K562 (cell line): ENCODE results near the gene EXTL1. TPM values are rescaled to one million over a fixed set of nuclear protein-coding genes. Genes with fewer than 3 reads are reported as not detected.

Experiments used
- CHD7 ChIP-seq: fragments of 200-600 bp; sonication (generic); IDR thresholded peaks from one replicate; pipeline ENCODE4 v1.6.1; 2012; ENCODE audit warnings: mild to moderate bottlenecking, low read depth, low read length, inconsistent platforms
- FOSL1 ChIP-seq: fragments of 200-800 bp; sonication (Bioruptor generic); conservative IDR thresholded peaks from 2 replicates; pipeline ENCODE4 v1.6.1; 2016; ENCODE audit warnings: missing genetic modification characterization, missing compliant biosample characterization
- FUS ChIP-seq: fragments of 200-400 bp; formaldehyde crosslinking; optimal IDR thresholded peaks from 2 replicates; pipeline ENCODE3; 2017; ENCODE audit warnings: low read depth, low read length
- PHB2 ChIP-seq: fragments of 450-650 bp; IDR thresholded peaks from 2 replicates; pipeline ENCODE4 v1.6.1; 2017; ENCODE audit warnings: low read depth
- PTTG1 ChIP-seq: fragments of 450-650 bp; IDR thresholded peaks from 2 replicates; pipeline ENCODE4 v1.6.1; 2016; ENCODE audit warnings: low read depth, mild to moderate bottlenecking, missing genetic modification characterization, missing compliant biosample characterization
- TGIF2 ChIP-seq: sonication (generic); formaldehyde crosslinking; IDR thresholded peaks from 2 replicates; pipeline ENCODE4 v1.8.1; 2022; ENCODE audit warnings: mild to moderate bottlenecking, missing genetic modification reagents, moderate library complexity
- ZNF280B ChIP-seq: fragments of 250-450 bp; sonication (Bioruptor Pico); IDR thresholded peaks from 2 replicates; pipeline ENCODE4 v1.5.1; 2021; ENCODE audit warnings: mild to moderate bottlenecking
- ZNF639 ChIP-seq, 2 experiments: fragments of 200-800 bp in 1 of 2; sonication (Bioruptor generic) in 1 of 2; sonication (generic) in 1 of 2; formaldehyde crosslinking in 1 of 2; IDR thresholded peaks in 1 of 2; conservative IDR thresholded peaks in 1 of 2; 2 replicates each; pipeline versions ENCODE4 v1.5.0 to v1.6.1; 2016 to 2020; ENCODE audit warnings: missing compliant biosample characterization in 1 of 2, missing genetic modification characterization in 1 of 2, missing genetic modification reagents in 1 of 2
- polyA plus RNA-seq, 8 experiments: library from polyadenylated mRNA; depleted of rRNA in 4 of 8; stranded (reverse) in 5 of 8; unstranded in 3 of 8; fragments of >200 nt; fragmentation: Nextera tagmentation in 2 of 8; fragmentation: Illumina TruSeq in 1 of 8; extraction: Ambion mirVana in 2 of 8; extraction: Trizol in 1 of 8; gene quantifications; 2 replicates each; pipeline versions ENCODE4 v1.2.1 to v1.2.3, GENCODE V29; 2011 to 2014; ENCODE audit warnings: inconsistent platforms in 1 of 8, missing spikeins in 1 of 8
- total RNA-seq, 7 experiments: library from RNA; depleted of rRNA in 6 of 7; stranded (reverse); fragments of >200 nt in 6 of 7; fragmentation: Illumina TruSeq in 2 of 7; extraction: Trizol in 2 of 7; gene quantifications; 2 replicates each; pipeline versions ENCODE4 v1.2.1 to v1.2.3, GENCODE V29; 2011 to 2021; ENCODE audit warnings: low replicate concordance in 1 of 7
- TF ChIP-seq, protein P1 (sequence below): fragments of 450-650 bp; formaldehyde crosslinking; conservative IDR thresholded peaks from 2 replicates; pipeline ENCODE4 v1.4.0; 2022; ENCODE audit warnings: mild to moderate bottlenecking, missing genetic modification characterization

EXTL1 gene
- total and polyA plus RNA-seq, 9 of the 15 experiments (the other 6 are each of a cell fraction or from before 2014, with no cell fraction given) = 0.04 to 0.23 (median 0.08) TPM; not detected in 3

DNA sequence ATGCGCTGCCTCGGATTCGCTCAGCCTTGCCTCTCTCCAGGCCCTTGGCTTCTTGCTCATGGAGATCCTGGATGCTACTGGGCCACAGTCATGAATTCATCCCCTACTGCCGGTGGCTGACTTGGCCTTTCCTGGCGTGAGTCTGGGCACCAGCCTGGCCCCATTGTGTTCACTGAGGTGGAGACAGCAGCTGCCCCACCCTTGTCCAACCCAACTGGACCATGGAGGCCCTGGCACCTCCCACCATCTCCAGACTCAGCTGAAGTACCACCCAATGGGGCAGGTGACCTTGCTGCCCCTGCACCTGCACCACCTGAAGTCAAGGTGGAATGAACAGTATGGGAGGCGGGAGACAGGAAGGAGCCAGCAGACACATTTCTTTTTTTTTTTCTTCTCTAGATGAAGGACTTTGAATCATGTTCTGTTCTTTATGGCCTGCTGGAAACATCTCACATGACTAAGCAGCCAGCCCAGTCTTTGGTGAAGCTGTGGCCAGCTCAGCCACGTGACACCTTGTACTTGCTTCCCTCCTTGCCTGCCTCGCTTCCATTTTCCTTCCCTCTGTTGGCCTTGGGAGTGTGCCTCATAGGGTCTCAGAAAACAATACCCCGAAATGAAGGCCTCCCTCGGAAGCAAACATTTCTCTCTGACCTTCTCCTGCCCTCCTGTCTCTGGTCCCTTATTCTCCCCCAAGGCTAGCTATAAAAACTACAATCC lies 28.1 kb downstream of the EXTL1 start (continued):
- TF ChIP-seq CHD7 (no peak), ZNF639 (CRISPR knock-in tag; conservative IDR thresholded peaks at IDR 0.05 in 1 of 2, IDR thresholded peaks at IDR 0.05 in 1 of 2) (peak in 1 of 2 experiments; percentile 97; a peak in 2 of 4 replicates), PTTG1 (tag) (peak; percentile 86; the same call in 1 of the 2 replicates), TGIF2 (CRISPR knock-in tag) (no peak), FOSL1 (tag) (peak; percentile 41; the same call in 1 of the 2 replicates), ZNF280B (CRISPR knock-in tag) (peak; percentile 64; the same call in 1 of the 2 replicates), PHB2 (no peak), FUS (no peak)
- TF ChIP-seq, protein P1, sequence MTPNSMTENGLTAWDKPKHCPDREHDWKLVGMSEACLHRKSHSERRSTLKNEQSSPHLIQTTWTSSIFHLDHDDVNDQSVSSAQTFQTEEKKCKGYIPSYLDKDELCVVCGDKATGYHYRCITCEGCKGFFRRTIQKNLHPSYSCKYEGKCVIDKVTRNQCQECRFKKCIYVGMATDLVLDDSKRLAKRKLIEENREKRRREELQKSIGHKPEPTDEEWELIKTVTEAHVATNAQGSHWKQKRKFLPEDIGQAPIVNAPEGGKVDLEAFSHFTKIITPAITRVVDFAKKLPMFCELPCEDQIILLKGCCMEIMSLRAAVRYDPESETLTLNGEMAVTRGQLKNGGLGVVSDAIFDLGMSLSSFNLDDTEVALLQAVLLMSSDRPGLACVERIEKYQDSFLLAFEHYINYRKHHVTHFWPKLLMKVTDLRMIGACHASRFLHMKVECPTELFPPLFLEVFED (CRISPR knock-in tag) = 0 out of 2 replicates have a peak, but pooled peaks have one; percentile 72
